ENCODE measurements around the gene RABGEF1.
"Not testable (repeated sequence)": the region's sequence is repeated elsewhere in the genome, so short reads cannot be mapped to it uniquely, and the experiment has no call there.

The RABGEF1 gene

GRCh38 chr7:66766041-66766440, 25.5 kb downstream of the RABGEF1 start:
- DNase-seq: no peak
- TF ChIP-seq GATA1 (IDR thresholded peaks at IDR 0.05; ENCODE audit: low read depth, low read length): no peak
- no peak for TF ChIP-seq POLR2A (IDR thresholded peaks at IDR 0.05; ENCODE audit: low read length)

- not testable (repeated sequence) for DNase-seq
These were observed 27.0 kb downstream of the RABGEF1 start for GRCh38 chr7:66767486-66767885.

- TF ChIP-seq GATA1 (IDR thresholded peaks at IDR 0.05; ENCODE audit: low read depth, low read length) (no peak), POLR2A (IDR thresholded peaks at IDR 0.05; ENCODE audit: low read length) (no peak)
- DNase-seq: no peak
These were observed 28.6 kb downstream of the RABGEF1 start for GRCh38 chr7:66768865-66769832.

- no peak for DNase-seq
- TF ChIP-seq POLR2A (IDR thresholded peaks at IDR 0.05; ENCODE audit: low read length) (no peak), GATA1 (IDR thresholded peaks at IDR 0.05; ENCODE audit: low read depth, low read length) (no peak)
These were observed 29.4 kb downstream of the RABGEF1 start for GRCh38 chr7:66769833-66770512.

- TF ChIP-seq POLR2A (IDR thresholded peaks at IDR 0.05; ENCODE audit: low read length) (no peak), GATA1 (IDR thresholded peaks at IDR 0.05; ENCODE audit: low read depth, low read length) (no peak)
These were observed 31.3 kb downstream of the RABGEF1 start for GRCh38 chr7:66771795-66772194.

GRCh38 chr7:66773744-66774143, 33.2 kb downstream of the RABGEF1 start:
- DNase-seq: not testable (repeated sequence)

More at GRCh38 chr7:66771795-66772194, 31.3 kb downstream of the RABGEF1 start:
- DNase-seq: no peak

- DNase-seq: peak; percentile 34 to 43
These were observed 35.9 kb downstream of the RABGEF1 start for GRCh38 chr7:66776383-66776782.

- DNase-seq: peak; percentile 22 to 63
- TF ChIP-seq GATA1 (IDR thresholded peaks at IDR 0.05; ENCODE audit: low read depth, low read length) (no peak), POLR2A (IDR thresholded peaks at IDR 0.05; ENCODE audit: low read length) (no peak)
These were observed 36.4 kb downstream of the RABGEF1 start for GRCh38 chr7:66776800-66777442.

GRCh38 chr7:66778201-66778600, 37.7 kb downstream of the RABGEF1 start:
- TF ChIP-seq POLR2A (IDR thresholded peaks at IDR 0.05; ENCODE audit: low read length): no peak
- TF ChIP-seq GATA1 (IDR thresholded peaks at IDR 0.05; ENCODE audit: low read depth, low read length): no peak
- no peak for DNase-seq

- TF ChIP-seq POLR2A (IDR thresholded peaks at IDR 0.05; ENCODE audit: low read length) (no peak), GATA1 (IDR thresholded peaks at IDR 0.05; ENCODE audit: low read depth, low read length) (no peak)
- DNase-seq: no peak
These were observed 39.3 kb downstream of the RABGEF1 start for GRCh38 chr7:66779669-66780409.

- TF ChIP-seq GATA1 (IDR thresholded peaks at IDR 0.05; ENCODE audit: low read depth, low read length) (no peak), POLR2A (IDR thresholded peaks at IDR 0.05; ENCODE audit: low read length) (no peak)
- no peak for DNase-seq
These were observed 41.0 kb downstream of the RABGEF1 start for GRCh38 chr7:66781408-66782090.

- not testable (repeated sequence) for DNase-seq
These were observed 42.3 kb downstream of the RABGEF1 start for GRCh38 chr7:66782875-66783274.

- not testable (repeated sequence) for DNase-seq
These were observed 43.5 kb downstream of the RABGEF1 start for GRCh38 chr7:66783887-66784595.
